HG02884 (cell line): ENCODE results near the gene CHRND.
A peak's percentile ranks its signal among the peaks of the same experiment; 100 is the strongest.

Experiments used
- ATAC-seq: cut with Tn5 transposase; IDR thresholded peaks from one replicate; pipeline ENCODE4 v1.9.1; 2021; ENCODE audit warnings: mild to moderate bottlenecking, moderate library complexity; ENCODE audit not compliant: unreplicated experiment

CHRND gene

DNA sequence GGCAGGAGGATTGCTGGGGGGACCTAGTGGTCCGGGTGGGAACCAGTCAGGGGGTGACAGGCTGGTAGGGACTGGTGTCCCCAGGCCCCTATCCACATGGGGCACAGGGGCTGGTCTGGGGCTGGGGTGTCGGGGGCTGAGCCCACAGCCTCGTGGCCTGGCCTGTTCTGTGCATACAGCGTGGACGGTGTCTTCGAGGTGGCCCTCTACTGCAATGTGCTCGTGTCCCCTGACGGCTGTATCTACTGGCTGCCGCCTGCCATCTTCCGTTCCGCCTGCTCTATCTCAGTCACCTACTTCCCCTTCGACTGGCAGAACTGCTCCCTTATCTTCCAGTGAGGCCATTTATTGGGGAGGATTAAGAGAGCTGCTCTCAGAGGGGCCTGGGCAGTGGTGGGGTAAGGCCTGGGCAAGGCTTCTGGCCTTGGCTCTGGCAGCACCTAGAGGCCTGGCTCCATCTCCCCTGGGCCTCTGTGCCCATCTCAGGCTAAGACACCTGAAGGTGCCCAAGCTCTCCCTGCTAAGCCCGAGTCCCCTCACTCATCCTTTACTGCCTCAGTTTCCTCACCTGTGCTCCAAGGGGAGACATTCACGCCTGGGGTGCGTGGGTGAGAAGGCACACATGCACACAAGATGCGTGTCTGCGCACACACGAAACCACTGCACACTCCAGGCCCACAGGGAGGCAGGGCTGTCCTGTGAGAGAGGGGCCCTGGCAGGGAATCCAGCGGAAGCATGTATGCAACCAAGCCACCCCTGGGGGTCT lies 15.4 kb downstream of the CHRND start:
- ATAC-seq = no peak

DNA sequence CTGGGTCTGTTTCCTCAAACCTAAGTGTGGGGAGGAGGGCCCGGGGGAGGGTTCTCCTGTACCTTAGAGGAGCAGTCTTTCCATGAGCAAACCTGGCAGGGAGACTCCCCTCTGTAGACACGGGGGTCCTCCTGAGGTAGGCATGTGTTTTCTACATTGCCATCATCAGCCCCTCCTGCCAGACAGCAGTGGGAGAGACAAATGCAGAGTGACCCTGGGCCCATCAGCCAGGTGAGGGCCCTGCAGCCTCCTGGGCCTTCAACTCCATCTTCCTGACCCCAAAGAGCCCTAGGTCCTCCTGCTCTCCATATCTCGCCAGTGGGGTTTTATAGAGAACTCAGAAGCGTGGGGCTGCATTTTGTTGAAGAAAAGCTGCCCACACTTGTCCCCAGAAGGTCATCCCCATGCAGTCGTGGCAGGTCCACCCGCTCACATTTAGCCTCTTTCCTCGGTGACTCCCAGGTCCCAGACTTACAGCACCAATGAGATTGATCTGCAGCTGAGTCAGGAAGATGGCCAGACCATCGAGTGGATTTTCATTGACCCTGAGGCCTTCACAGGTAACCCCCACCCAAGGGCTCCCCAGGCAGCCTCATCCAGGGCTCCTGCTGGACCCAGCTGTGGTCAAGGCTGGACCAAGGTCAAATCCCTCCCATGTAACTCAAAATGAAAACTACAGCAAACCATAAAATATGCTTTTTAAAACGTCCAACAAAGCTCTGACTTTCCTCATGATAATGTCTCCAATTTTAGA lies 16.2 kb downstream of the CHRND start:
- no peak for ATAC-seq

DNA sequence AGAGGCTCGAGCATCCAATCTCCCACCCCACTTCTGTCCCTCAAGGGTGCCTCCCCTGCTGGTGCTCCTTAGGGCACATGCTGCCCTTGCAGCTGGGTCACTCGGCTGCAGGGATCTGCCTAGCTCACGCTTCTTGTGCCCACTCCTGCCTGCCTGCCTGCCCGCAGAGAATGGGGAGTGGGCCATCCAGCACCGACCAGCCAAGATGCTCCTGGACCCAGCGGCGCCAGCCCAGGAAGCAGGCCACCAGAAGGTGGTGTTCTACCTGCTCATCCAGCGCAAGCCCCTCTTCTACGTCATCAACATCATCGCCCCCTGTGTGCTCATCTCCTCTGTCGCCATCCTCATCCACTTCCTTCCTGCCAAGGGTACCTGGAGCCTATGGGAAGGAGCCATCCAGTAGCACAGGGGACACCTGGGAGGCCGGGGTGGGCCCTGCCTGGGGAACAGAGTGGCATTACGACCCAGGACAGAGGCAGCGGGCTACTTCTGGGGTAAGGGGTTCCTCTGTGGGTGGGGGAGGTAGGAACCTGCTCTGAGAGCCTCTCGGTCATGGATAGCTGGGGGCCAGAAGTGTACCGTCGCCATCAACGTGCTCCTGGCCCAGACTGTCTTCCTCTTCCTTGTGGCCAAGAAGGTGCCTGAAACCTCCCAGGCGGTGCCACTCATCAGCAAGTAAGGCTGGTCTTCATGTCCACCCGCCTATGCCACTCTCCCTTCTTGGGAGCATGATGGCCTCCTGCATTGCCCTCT lies 16.9 kb downstream of the CHRND start:
- no peak for ATAC-seq

DNA sequence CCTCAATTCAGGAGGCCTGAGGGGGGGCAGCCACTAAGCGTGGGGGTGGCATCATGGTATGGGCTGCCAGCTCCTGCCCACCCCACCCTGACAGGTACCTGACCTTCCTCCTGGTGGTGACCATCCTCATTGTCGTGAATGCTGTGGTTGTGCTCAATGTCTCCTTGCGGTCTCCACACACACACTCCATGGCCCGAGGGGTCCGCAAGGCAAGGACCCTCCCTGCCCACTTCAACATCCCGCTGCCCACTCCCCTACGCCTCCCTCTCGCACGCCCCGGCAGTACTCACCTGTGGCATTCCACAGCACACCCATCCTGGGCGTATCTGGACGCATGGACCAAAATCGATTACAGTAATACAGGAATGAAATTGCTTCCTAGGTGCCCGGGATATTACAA lies 17.5 kb downstream of the CHRND start:
- no peak for ATAC-seq

GRCh38 chr2:232543928-232544631 lies 18.1 kb downstream of the CHRND start:
- no peak for ATAC-seq

GRCh38 chr2:232544674-232545073 lies 18.7 kb downstream of the CHRND start:
- ATAC-seq = no peak

GRCh38 chr2:232545511-232546375 lies 19.8 kb downstream of the CHRND start:
- ATAC-seq = no peak

DNA sequence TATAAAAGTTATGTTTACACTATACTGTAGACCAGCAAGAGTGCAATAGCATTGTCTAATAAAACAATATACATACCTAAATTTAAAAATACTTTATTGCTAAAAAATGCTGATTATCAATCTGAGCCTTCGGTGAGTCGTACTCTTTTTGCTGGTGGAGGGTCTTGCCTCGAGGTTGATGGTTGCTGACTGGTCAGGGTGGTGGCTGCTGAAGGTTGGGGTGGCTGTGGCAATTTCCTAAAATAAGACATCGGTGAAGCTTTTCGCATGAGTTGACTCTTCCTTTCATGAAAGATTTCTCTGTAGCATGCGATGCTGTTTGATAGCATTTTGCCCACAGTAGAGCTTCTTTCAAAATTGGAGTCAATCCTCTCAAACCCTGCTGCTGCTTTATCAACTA lies 22.0 kb downstream of the CHRND start:
- no peak for ATAC-seq

GRCh38 chr2:232549655-232550353 lies 23.8 kb downstream of the CHRND start:
- ATAC-seq = no peak

DNA sequence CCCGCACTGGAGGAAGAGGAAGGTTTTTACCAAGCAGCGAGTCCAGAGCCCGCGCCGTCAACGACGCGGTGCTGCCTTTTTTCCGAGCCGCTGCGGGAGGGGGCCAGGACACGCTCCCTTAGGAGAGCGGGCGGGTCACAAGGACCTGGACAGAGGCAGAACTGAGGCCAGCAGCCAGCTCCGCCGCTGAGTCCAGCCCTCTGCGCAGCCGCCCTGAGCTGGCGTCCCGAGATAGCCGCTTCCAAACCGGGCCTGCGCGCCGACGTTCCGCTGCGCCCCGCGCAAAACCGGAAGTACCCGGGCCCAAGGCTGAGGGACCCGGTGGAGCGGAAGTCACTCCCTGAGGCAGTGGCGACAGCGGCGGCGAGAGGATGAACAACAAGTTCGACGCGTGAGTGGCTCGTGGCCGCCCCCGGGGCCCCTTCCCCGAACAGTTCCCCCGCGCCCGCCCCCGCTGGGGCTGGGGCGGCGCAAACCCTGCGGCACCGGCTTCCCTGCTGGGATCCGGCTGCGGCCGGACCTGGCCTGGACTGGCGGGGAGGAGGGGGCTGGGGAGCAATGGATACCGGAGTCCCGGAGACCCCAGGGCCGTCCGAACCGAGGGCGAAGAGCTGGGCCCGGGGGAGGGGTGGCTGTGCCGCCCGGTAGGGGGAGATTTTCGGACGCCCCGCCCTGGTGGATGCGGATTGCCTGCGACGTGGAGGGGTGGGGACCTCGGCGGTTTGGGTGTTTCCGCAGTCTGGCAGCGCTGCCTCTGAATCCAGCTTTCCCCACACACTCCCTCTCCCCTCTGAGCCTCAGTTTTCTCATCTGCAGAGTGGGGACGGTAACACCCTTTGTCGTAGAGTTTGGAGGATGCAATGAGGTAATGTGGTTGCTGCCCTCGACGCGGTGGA lies 24.6 kb downstream of the CHRND start, which contains the start of the genes EIF4E2 and TIGD1:
TSS of gene EIF4E2 (plus strand) at position 336 of the 896 bp plus-strand sequence. CDS start at position 372, 36 bp downstream.
TSS of gene TIGD1 (minus strand) at position 204 of the 896 bp plus-strand sequence. CDS start 675 bp downstream, outside the sequence.
- peak; percentile 87 for ATAC-seq

DNA sequence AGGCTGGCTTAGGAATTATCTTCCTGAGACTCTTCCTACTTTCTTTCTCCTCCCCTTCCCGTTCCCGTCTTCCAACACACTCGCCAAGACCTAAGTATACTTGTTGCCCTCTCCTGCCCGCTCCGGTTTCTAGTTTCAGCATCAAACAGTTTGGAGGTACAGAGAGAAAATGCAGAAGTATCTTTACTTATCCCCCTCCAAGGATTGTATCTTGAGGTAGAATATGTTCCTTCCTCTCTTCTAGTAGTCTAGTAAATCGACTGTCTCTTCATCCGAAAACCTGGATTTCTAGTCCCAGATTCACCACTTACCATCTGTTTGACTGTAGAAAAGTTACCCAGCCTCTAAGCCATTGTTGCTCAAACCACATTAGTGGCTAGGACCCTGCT lies 25.3 kb downstream of the CHRND start:
- no peak for ATAC-seq

- ATAC-seq = no peak
Measured at GRCh38 chr2:232551776-232552175, 25.8 kb downstream of the CHRND start.

DNA sequence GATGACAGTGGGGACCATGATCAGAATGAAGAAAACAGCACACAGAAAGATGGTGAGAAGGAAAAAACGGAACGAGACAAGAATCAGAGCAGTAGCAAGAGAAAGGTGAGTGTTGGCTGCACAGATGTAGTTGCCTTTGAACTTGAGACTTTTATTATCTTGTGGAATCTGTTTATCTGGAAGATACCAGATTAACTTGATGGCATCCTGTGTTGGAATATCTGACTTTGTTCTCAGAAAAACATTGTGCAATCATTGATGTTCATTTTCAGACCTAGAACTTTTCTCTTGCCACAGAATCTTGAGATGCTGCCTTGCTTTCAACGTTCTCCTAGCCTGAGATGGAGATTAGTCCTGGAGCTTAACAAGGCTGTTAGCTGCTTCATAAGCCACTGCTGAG lies 30.5 kb downstream of the CHRND start:
- ATAC-seq = no peak

DNA sequence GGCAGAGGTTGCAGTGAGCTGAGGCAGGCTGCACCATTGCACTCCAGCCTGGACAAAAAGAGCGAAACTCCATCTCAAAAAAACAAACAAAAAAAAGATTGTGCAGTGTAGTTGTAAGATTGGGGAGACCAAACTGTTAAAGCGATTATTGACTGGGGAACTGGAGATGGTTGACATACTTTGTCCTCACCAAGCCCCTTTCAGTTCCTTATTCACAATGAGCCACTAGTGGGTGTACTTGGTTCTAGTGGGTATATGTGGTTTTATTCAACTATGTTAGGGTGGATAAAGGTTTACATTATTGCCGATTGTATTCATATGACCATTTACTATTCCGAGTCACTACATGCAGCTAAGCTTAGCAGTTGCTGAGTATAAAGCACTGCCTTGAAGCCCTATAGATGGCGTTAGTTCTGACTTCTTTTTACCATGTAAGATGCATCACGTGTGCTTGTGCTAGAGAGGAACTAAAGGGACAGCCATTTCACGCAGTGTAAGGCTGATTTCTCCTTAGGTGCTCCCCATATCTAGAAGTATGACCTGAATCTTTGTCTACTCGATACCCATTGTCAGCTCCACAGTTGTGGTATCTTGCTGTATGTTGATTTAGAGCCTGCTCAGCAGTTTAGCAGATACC lies 36.7 kb downstream of the CHRND start:
- no peak for ATAC-seq

DNA sequence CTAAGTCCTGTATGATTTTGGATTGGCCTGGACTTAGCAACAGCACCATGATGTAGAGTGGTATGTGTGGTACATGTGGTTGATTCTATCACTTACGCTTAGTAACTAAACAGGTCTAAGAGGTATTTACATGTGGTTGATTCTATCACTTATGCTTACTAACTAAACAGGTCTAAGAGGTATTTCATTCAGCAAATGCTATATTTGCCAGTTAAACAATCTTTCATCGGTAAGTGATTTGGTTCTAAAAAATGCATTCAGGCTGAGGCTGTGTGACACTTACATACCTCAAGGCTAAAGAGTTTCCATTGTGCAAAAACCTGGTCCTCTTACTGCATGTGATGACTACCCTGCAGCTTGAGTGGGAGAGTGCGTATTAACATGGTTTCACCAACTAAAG lies 37.6 kb downstream of the CHRND start:
- ATAC-seq = no peak

GRCh38 chr2:232567721-232568120 lies 41.8 kb downstream of the CHRND start:
- ATAC-seq = no peak

- no peak for ATAC-seq
Measured at GRCh38 chr2:232568161-232568560, 42.2 kb downstream of the CHRND start.

DNA sequence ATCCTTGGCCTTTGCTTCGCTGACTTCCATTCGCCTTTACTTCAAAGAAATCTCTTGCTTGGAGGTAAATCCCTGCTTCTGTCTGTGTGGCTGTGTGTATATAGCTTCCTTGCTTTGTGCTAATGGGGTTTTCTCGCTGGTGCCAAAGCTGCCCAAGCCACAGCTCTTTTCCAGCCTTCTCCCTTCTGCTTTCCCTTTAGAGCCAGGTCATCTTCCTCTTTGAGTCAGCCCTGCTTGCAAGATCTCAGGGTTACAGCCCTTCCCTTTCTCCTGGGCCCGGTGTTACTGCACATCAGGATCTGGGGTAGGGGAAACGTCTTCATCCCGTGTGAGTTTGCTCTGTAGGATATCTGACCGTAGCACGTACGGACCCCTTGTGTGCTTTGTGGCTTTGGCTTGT lies 43.6 kb downstream of the CHRND start:
- no peak for ATAC-seq
